AG04450 (cell line): ENCODE data around the gene COLEC12. TPM values are rescaled to one million over a fixed set of nuclear protein-coding genes. Genes with fewer than 3 reads are reported as not detected.

ENCODE experiments used
- CTCF ChIA-PET: fragments of 300-600, 350-600 bp; formaldehyde crosslinking; extraction: SDS; loops from one replicate; lab custom pipeline; 2022; ENCODE audit warnings: antibody characterized with exemption, inconsistent platforms; lab: Charles Lee
- POLR2A ChIA-PET: fragments of 350-600 bp; formaldehyde crosslinking; extraction: SDS; loops from one replicate; lab custom pipeline; 2021; ENCODE audit warnings: antibody characterized with exemption, inconsistent platforms; lab: Yijun Ruan, JAX
- DNase-seq: peaks from one replicate; pipeline ENCODE4 v3.0.0-alpha.2; 2011; ENCODE audit warnings: low read depth, low spot score
- H3K27ac ChIP-seq: one replicate; pipeline ENCODE4 v1.5.1; 2012; ENCODE audit warnings: low read depth, low read length, control low read depth
- H3K27me3 ChIP-seq: one replicate; pipeline ENCODE4 v1.6.0; 2012; ENCODE audit warnings: low read length; ENCODE audit not compliant: control insufficient read depth, insufficient read depth
- H3K4me3 ChIP-seq: 2 replicates; pipeline ENCODE4 v1.5.1; 2011; ENCODE audit warnings: mild to moderate bottlenecking, low read depth, low read length, control low read depth
- H3K9me3 ChIP-seq: 2 replicates; pipeline ENCODE4 v1.5.1; 2012; ENCODE audit warnings: low read length; ENCODE audit not compliant: control insufficient read depth, insufficient read depth
- polyA plus RNA-seq: library from polyadenylated mRNA; depleted of rRNA; stranded (reverse); fragments of >200 nt; gene quantifications from 2 replicates; pipeline ENCODE4 v1.2.3, GENCODE V29; 2011
- TF ChIP-seq, protein P1 (sequence below): IDR thresholded peaks from 2 replicates; pipeline ENCODE4 v1.5.1; 2011; ENCODE audit warnings: low read depth, low read length, control low read depth, inconsistent platforms

COLEC12 gene
- polyA plus RNA-seq, 1 experiment, result 10.9 TPM

GRCh38 chr18:306608-307255 is 193.8 kb downstream of the COLEC12 start:
- TF ChIP-seq, protein P1, sequence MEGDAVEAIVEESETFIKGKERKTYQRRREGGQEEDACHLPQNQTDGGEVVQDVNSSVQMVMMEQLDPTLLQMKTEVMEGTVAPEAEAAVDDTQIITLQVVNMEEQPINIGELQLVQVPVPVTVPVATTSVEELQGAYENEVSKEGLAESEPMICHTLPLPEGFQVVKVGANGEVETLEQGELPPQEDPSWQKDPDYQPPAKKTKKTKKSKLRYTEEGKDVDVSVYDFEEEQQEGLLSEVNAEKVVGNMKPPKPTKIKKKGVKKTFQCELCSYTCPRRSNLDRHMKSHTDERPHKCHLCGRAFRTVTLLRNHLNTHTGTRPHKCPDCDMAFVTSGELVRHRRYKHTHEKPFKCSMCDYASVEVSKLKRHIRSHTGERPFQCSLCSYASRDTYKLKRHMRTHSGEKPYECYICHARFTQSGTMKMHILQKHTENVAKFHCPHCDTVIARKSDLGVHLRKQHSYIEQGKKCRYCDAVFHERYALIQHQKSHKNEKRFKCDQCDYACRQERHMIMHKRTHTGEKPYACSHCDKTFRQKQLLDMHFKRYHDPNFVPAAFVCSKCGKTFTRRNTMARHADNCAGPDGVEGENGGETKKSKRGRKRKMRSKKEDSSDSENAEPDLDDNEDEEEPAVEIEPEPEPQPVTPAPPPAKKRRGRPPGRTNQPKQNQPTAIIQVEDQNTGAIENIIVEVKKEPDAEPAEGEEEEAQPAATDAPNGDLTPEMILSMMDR, result no peak
- H3K9me3 ChIP-seq, result no peaks in the 10 kb centered on the region
- H3K27me3 ChIP-seq, result peaks cover 66% of the 10 kb centered on the region
- no peak overlapping the region for H3K4me3 ChIP-seq
- no peak overlapping the region for H3K27ac ChIP-seq
- CTCF ChIA-PET, result no interaction called here
- no peak for DNase-seq
- POLR2A ChIA-PET, result no interaction called here

DNA sequence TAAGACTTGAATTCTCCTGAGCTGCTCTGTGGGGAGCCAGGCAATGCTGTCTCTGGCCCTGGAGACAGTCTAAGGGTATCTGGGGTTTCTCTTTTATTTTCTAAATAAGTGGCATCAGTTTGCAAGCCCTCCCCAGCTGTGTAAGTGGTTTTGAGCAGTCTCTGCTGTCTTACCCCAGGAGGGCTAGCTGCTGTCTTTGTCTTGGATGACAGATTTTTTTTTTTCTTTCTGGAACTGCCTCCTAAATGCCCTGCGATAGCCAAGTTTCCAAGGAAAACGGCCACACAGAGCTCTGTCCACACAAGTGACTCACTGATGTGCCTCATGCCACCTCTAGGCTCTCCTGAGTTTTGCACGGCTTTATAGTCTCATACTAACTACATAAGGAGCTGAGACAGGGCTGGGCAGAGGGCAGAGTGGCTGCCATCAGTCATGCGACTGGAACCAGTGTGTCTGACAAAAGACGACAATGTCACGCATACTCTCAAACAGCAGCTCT is 195.4 kb downstream of the COLEC12 start:
- POLR2A ChIA-PET, result no interaction called here
- no peak for DNase-seq
- Histone ChIP-seq H3K4me3 (no peak overlapping the region), H3K9me3 (no peaks in the 10 kb centered on the region), H3K27ac (no peak overlapping the region), H3K27me3 (peaks cover 59% of the 10 kb centered on the region)
- CTCF ChIA-PET, result no interaction called here
- TF ChIP-seq, protein P1, result no peak

DNA sequence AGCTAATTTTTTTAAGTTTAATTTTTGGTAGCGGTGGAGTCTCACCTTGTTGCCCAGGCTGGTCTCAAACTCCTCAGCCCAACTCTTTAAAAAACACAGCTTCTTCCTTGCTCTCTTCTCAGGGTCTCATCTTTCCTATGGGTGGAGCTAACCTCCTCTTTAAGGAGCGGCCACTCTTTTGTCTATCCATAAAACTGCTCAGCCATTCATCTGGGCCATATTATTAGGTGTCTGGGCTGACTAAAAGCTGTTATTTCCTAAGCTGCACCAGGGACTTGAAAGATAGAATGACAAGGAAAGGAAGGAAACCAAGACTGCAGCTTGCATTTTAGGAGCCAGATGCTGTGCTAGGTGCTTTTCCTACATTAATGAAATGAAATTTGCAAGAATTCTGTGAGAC is 196.9 kb downstream of the COLEC12 start:
- no peaks in the 10 kb centered on the region for H3K9me3 ChIP-seq
- no peak overlapping the region for H3K27ac ChIP-seq
- peaks cover 51% of the 10 kb centered on the region for H3K27me3 ChIP-seq
- TF ChIP-seq, protein P1, result no peak
- CTCF ChIA-PET, result no interaction called here
- H3K4me3 ChIP-seq, result no peak overlapping the region
- no peak for DNase-seq
- POLR2A ChIA-PET, result no interaction called here

DNA sequence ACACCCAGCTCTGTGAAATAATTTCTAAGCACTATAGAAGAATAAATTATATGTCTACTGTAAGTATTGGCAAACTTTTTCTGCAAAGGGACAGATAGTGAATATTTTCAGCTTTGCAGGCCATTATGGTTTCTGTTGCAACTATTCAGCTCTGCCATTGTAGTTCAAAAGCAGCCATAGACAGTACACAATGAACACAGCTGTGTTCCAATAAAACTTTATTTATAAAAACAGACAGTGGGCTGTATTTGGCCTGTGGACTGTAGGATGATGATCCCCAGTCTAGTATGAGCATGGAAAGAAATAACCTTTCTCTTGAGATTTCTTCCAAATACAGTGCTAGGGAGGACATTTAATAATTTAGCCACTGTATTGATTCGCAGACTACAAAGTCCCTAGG is 197.5 kb downstream of the COLEC12 start:
- no peak overlapping the region for H3K4me3 ChIP-seq
- ChIA-PET CTCF (no interaction called here), POLR2A (no interaction called here)
- H3K27me3 ChIP-seq, result peaks cover 45% of the 10 kb centered on the region
- H3K9me3 ChIP-seq, result no peaks in the 10 kb centered on the region
- H3K27ac ChIP-seq, result no peak overlapping the region
- no peak for DNase-seq
- TF ChIP-seq, protein P1, result no peak

- H3K9me3 ChIP-seq, result no peaks in the 10 kb centered on the region
- no peak overlapping the region for H3K4me3 ChIP-seq
- peaks cover 49% of the 10 kb centered on the region for H3K27me3 ChIP-seq
- ChIA-PET CTCF (no interaction called here), POLR2A (no interaction called here)
- H3K27ac ChIP-seq, result no peak overlapping the region
- TF ChIP-seq, protein P1, result no peak
- no peak for DNase-seq
These were observed 198.4 kb downstream of the COLEC12 start for GRCh38 chr18:302097-302496.
